Testis (tissue), 3 donors: ENCODE results near the gene CAMTA1. TPM values are rescaled to one million over a fixed set of nuclear protein-coding genes. Genes with fewer than 3 reads are reported as not detected.
A peak's percentile ranks its signal among the peaks of the same experiment; 100 is the strongest.

ENCODE experiments used
- DNase-seq: peaks from one replicate; pipeline ENCODE4 v3.0.0-alpha.2; 2019
- H3K27ac ChIP-seq, 2 donors: fragments of 200-600 bp; sonication (generic); one replicate each; pipeline ENCODE4 v1.5.1; 2019
- H3K27me3 ChIP-seq: fragments of 200-600 bp; sonication (generic); one replicate; pipeline ENCODE4 v1.5.1; 2019
- H3K36me3 ChIP-seq: fragments of 200-600 bp; sonication (generic); one replicate; pipeline ENCODE4 v1.5.1; 2017; ENCODE audit warnings: low read depth; ENCODE audit errors: missing control alignments
- H3K4me1 ChIP-seq: fragments of 200-600 bp; sonication (generic); one replicate; pipeline ENCODE4 v1.5.1; 2019
- H3K4me3 ChIP-seq, 2 donors: fragments of 200-600 bp; sonication (generic); one replicate each; pipeline ENCODE4 v1.5.1; 2017 to 2019
- H3K9me3 ChIP-seq: fragments of 200-600 bp; sonication (generic); one replicate; pipeline ENCODE4 v1.5.1; 2017
- CTCF ChIP-seq, 3 experiments: fragments of 450-650 bp in 2 of 3; fragments of 200-600 bp in 1 of 3; sonication (generic) in 1 of 3; IDR thresholded peaks; one replicate each; pipeline ENCODE4 v1.5.1; 2016 to 2019; ENCODE audit warnings: antibody characterized with exemption in 3 of 3, mild to moderate bottlenecking in 2 of 3, moderate library complexity in 1 of 3
- POLR2A ChIP-seq: fragments of 450-650 bp; IDR thresholded peaks from one replicate; pipeline ENCODE4 v1.6.1; 2017; ENCODE audit warnings: antibody characterized with exemption, mild to moderate bottlenecking, moderate library complexity
- WGBS, 2 donors: methylation state at CpG; one replicate each; pipeline ENCODE4 v1.1.5; 2018; 5-methylcytosine and 5-hydroxymethylcytosine counted together
- intact Hi-C: fragments of 100-400 bp; cut with DNase I; formaldehyde crosslinking; loops from one replicate; pipeline ENCODE4 v1.15.1; 2023; ENCODE audit warnings: low total_unique reads
- polyA plus RNA-seq: library from polyadenylated mRNA; stranded (reverse); fragments of 350-450 nt; fragmentation: Illumina TruSeq; extraction: RNeasy Lipid Tissue Mini Kit (QIAGEN cat#74804); gene quantifications from one replicate; pipeline ENCODE4 v1.2.3, GENCODE V29; 2014; ENCODE audit warnings: low read depth, low replicate concordance; ENCODE audit not compliant: insufficient read depth
- total RNA-seq, 2 donors: library from RNA; depleted of rRNA; stranded (reverse); fragments of >200 nt; gene quantifications; one replicate each; pipeline ENCODE4 v1.2.3, GENCODE V29; 2016

Gene CAMTA1
- total and polyA plus RNA-seq, 3 donors from 2014 or later, result 116 to 158 (median 119) TPM

DNA sequence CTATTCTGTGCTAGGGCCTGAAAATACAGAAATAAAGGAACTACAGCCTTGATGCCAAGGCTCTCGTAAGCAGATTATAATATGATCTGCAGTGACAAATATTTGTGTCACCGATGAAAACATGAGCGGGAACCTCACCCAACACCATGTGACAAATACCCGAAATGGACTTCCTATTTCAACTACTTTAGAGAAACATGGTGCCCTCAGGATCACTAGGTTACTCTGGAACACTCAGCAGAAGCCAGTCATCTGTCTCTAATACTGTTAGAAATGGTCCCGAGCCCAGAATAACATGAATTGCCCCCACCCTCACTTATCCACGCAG, 985.4 kb downstream of the CAMTA1 start:
- no peak for DNase-seq
- Histone ChIP-seq H3K9me3 (no peaks in the 10 kb centered on the region), H3K4me1 (peaks cover 11% of the 10 kb centered on the region), H3K27ac (peak overlapping the region; percentile 80 to 91), H3K4me3 (peak overlapping the region; percentile 86 to 96), H3K27me3 (no peaks in the 10 kb centered on the region), H3K36me3 (no peaks in the 10 kb centered on the region)
- intact Hi-C loops, result no loop called here
- 20 to 25% methylated on average over 6 of the region's 6 CpGs for WGBS, 2 donors
- TF ChIP-seq POLR2A, result no peak
- no peak for TF ChIP-seq CTCF (IDR thresholded peaks at IDR 0.05)

DNA sequence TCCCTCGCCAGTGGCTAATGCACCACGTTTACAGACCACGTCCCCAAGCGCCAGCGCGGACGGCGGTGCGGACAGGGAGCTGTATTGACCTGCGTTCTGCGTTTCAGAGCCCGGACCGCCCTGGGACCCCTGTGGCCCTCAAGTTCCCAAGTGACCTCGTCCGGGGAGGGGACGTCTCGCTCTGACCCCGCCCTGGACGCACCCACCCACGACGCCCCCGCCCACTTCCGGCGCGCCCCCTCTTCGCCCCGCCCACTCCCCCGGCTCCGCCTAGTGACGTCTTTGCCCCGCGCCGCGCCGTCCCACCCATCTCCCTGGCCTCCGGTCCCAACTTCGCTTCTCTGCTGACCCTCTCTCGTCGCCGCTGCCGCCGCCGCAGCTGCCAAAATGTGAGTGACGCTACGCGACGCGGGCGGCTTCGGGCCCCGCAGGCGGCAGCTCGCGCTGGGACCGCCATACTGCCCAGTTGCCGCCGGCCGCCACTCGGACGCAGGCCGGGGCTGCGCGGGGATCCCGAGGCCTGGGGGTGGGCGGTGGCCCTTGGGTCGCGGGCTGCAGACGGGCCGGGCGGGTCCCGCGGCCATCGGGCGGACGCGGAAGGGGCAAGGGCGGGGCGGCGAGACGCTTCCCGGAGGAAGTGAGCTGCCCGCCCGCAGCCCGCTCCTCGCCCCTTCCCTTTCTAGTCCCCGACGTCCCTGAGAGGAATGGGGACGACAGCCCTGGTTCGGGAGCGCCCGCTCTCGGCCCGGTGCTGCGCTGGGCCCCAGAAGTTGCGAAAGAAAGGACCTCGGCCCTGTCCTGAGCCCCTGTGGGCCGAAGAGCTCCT, 986.0 kb downstream of the CAMTA1 start, which contains the start of gene VAMP3:
Gene VAMP3, plus strand, starts transcription at position 300 of the 826 bp plus-strand sequence. Its CDS starts 88 bp downstream, at position 388.
- peak within 1 kb of the TSS; percentile 86 to 96 for H3K4me3 ChIP-seq
- peak; percentile 92 for DNase-seq
- peak within 1 kb of the TSS; percentile 80 to 91 for H3K27ac ChIP-seq
- no peaks in the 10 kb centered on the region for H3K9me3 ChIP-seq
- peaks cover 11% of the 10 kb centered on the region for H3K4me1 ChIP-seq
- TF ChIP-seq CTCF (IDR thresholded peaks at IDR 0.05), result no peak
- H3K36me3 ChIP-seq, result no peaks in the 10 kb centered on the region
- 0 to 1% methylated on average over 8 to 44 of the region's 97 CpGs for WGBS, 2 donors
- intact Hi-C loops, result no loop called here
- H3K27me3 ChIP-seq, result no peaks in the 10 kb centered on the region

DNA sequence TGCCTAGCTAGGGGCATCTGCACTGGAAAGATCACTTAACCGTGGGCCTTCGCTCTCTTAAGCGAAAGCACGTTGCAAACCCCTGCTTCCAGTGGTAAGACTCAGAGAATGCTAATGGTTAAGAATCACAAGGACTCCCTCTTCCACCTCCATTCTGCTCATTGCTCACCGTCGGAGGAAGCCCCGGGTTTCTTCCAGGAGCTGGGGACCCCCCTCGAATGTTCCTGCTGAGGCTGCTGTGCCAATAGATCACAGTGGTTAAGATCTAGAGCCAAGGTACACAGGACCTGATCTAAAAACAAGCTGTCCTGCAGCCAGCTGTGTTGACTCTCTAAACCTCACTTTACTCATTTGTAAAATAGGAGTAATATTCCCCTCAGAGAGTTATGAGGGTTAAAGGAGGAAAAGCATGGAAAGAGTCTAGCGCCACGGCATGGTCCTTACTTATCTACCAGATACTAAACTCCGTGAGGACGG, 986.6 kb downstream of the CAMTA1 start:
- WGBS, 2 donors, result 9 to 11% methylated on average over 12 of the region's 12 CpGs
- TF ChIP-seq POLR2A (no peak), CTCF (IDR thresholded peaks at IDR 0.05) (no peak)
- Histone ChIP-seq H3K27ac (peak overlapping the region; percentile 80 to 91), H3K4me3 (peak overlapping the region; percentile 86 to 96), H3K36me3 (no peaks in the 10 kb centered on the region), H3K4me1 (peaks cover 11% of the 10 kb centered on the region), H3K27me3 (no peaks in the 10 kb centered on the region), H3K9me3 (no peaks in the 10 kb centered on the region)
- no peak for DNase-seq
- intact Hi-C loops, result no loop called here

- intact Hi-C loops, result no loop called here
- H3K36me3 ChIP-seq, result no peaks in the 10 kb centered on the region
- peaks cover 4% of the 10 kb centered on the region for H3K4me1 ChIP-seq
- TF ChIP-seq CTCF (IDR thresholded peaks at IDR 0.05) (no peak), POLR2A (no peak)
- WGBS, 2 donors, result 59 to 62% methylated on average over 3 of the region's 3 CpGs
- no peak overlapping the region for H3K27ac ChIP-seq
- H3K27me3 ChIP-seq, result no peaks in the 10 kb centered on the region
- no peak for DNase-seq
- H3K4me3 ChIP-seq, result no peak overlapping the region
- H3K9me3 ChIP-seq, result no peaks in the 10 kb centered on the region
These were observed 992.3 kb downstream of the CAMTA1 start for GRCh38 chr1:7777591-7777990.
